CD4-positive, alpha-beta T cell (primary cell): ENCODE data around the gene HIVEP1. TPM values are rescaled to one million over a fixed set of nuclear protein-coding genes. Genes with fewer than 3 reads are reported as not detected.

ENCODE experiments used
- ATAC-seq: fragments of 200-7000 bp; cut with Tn5 transposase; one replicate; pipeline ENCODE4 v1.10.0; 2022; ENCODE audit warnings: mild to moderate bottlenecking; ENCODE audit not compliant: poor library complexity
- CTCF ChIA-PET: fragments of 350-600 bp; sonication (Branson Sonifier 250); formaldehyde crosslinking; loops from one replicate; lab custom pipeline; 2021; ENCODE audit warnings: antibody characterized with exemption, inconsistent platforms; lab: Charles Lee
- POLR2A ChIA-PET: fragments of 350-600 bp; sonication (Branson Sonifier 250); formaldehyde crosslinking; loops from one replicate; lab custom pipeline; 2021; ENCODE audit warnings: antibody characterized with exemption, inconsistent platforms; lab: Charles Lee
- DNase-seq, 14 experiments: peaks; one replicate each; pipeline ENCODE4 v3.0.0-alpha.2; 2013 to 2020; ENCODE audit warnings: mixed read lengths in 2 of 14
- H3K27ac ChIP-seq, 2 donors: one replicate each; pipeline versions ENCODE4 v1.5.1 to v1.7.0; 2013; ENCODE audit warnings: low read length in 2 of 2, low read depth in 1 of 2, mild to moderate bottlenecking in 1 of 2
- H3K27me3 ChIP-seq, 2 experiments: 1 replicate in 1 of 2; 2 replicates in 1 of 2; pipeline versions ENCODE4 v1.6.1 to v1.7.0; 2013; ENCODE audit warnings: low read length in 2 of 2, control low read depth in 1 of 2, mild to moderate bottlenecking in 1 of 2, moderate library complexity in 1 of 2; ENCODE audit not compliant: insufficient read depth in 2 of 2, control insufficient read depth in 1 of 2
- H3K36me3 ChIP-seq: one replicate; pipeline ENCODE4 v1.6.1; 2013; ENCODE audit warnings: low read length, control low read depth; ENCODE audit not compliant: insufficient read depth
- H3K4me1 ChIP-seq: one replicate; pipeline ENCODE4 v1.6.1; 2013; ENCODE audit warnings: low read length, control low read depth; ENCODE audit not compliant: insufficient read depth
- H3K4me3 ChIP-seq: one replicate; pipeline ENCODE4 v1.5.1; 2013; ENCODE audit warnings: mild to moderate bottlenecking, low read length, moderate library complexity
- H3K9me3 ChIP-seq, 2 experiments: 1 replicate in 1 of 2; 2 replicates in 1 of 2; pipeline versions ENCODE4 v1.6.1 to v1.7.0; 2013; ENCODE audit warnings: low read length in 2 of 2, mild to moderate bottlenecking in 2 of 2, control low read depth in 1 of 2, moderate library complexity in 1 of 2; ENCODE audit not compliant: control insufficient read depth in 1 of 2, insufficient read depth in 1 of 2
- H3K27ac Mint-ChIP-seq: one replicate; pipeline ENCODE4 v1.8.0; 2020; ENCODE audit warnings: mixed read lengths
- H3K27me3 Mint-ChIP-seq: one replicate; pipeline ENCODE4 v1.8.0; 2021; ENCODE audit warnings: mixed read lengths
- H3K36me3 Mint-ChIP-seq: one replicate; pipeline ENCODE4 v1.8.0; 2021; ENCODE audit warnings: low read depth, mixed read lengths
- H3K4me1 Mint-ChIP-seq: one replicate; pipeline ENCODE4 v1.8.0; 2021; ENCODE audit warnings: low read depth, mixed read lengths
- H3K4me3 Mint-ChIP-seq: one replicate; pipeline ENCODE4 v1.8.0; 2020; ENCODE audit warnings: mild to moderate bottlenecking, mixed read lengths
- H3K9me3 Mint-ChIP-seq: one replicate; pipeline ENCODE4 v1.8.0; 2020; ENCODE audit warnings: mixed read lengths
- CTCF ChIP-seq: fragments of 200-600 bp; IDR thresholded peaks from one replicate; pipeline ENCODE4 v1.8.0; 2022; ENCODE audit warnings: antibody characterized with exemption, mild to moderate bottlenecking
- intact Hi-C, 2 experiments: fragments of 100-400 bp; cut with DNase I in 1 of 2; cut with micrococcal nuclease in 1 of 2; formaldehyde crosslinking; loops; one replicate each; pipeline versions ENCODE4 v1.15.1 to v1.9.0; 2023 to 2025; cut with DNase I, micrococcal nuclease
- total RNA-seq, 174 experiments: library from RNA in 2 of 174; stranded (reverse) in 2 of 174; gene quantifications; one replicate each; pipeline ENCODE4 v1.2.3 and lab custom pipeline; 2021 to 2026

Gene HIVEP1
- total RNA-seq, 2 experiments from 2014 or later, result 76.3 to 78.8 TPM

GRCh38 chr6:12115492-12115891, 103.4 kb downstream of the HIVEP1 start:
- intact Hi-C loops, result no loop called here
- no peak overlapping the region for H3K4me3 Mint-ChIP-seq
- no peak for TF ChIP-seq CTCF
- Histone ChIP-seq H3K4me3 (no peak overlapping the region), H3K9me3 (peaks cover 0 to 7% of the 10 kb centered on the region in 2 experiments), H3K4me1 (peaks cover 30% of the 10 kb centered on the region), H3K27me3 (no peaks in the 10 kb centered on the region), H3K36me3 (peaks cover 4% of the 10 kb centered on the region), H3K27ac (no peak overlapping the region)
- POLR2A ChIA-PET, result no interaction called here
- peaks cover 73% of the 10 kb centered on the region for H3K36me3 Mint-ChIP-seq
- ATAC-seq (no peak), DNase-seq (no peak)
- no peak overlapping the region for H3K27ac Mint-ChIP-seq
- no peaks in the 10 kb centered on the region for H3K27me3 Mint-ChIP-seq
- peaks cover 67% of the 10 kb centered on the region for H3K4me1 Mint-ChIP-seq
- peaks cover 2% of the 10 kb centered on the region for H3K9me3 Mint-ChIP-seq
- CTCF ChIA-PET, result interaction anchor here (1.1 kb wide), 1 partner anchor 15 kb away, joined by 3 read pairs; no protein-coding TSS in a partner anchor

- intact Hi-C loops, result no loop called here
- peaks cover 25% of the 10 kb centered on the region for H3K4me1 ChIP-seq
- ATAC-seq, result no peak
- peaks cover 60% of the 10 kb centered on the region for H3K4me1 Mint-ChIP-seq
- H3K9me3 Mint-ChIP-seq, result peaks cover 2% of the 10 kb centered on the region
- no peak for DNase-seq
- CTCF ChIA-PET, result interaction anchor here (1.1 to 1.5 kb wide), 2 partner anchors 14 to 118 kb away, joined by 3 read pairs; no protein-coding TSS in a partner anchor
- H3K4me3 Mint-ChIP-seq, result no peak overlapping the region
- H3K36me3 ChIP-seq, result peaks cover 13% of the 10 kb centered on the region
- TF ChIP-seq CTCF, result no peak
- H3K27me3 ChIP-seq, result no peaks in the 10 kb centered on the region
- H3K27me3 Mint-ChIP-seq, result no peaks in the 10 kb centered on the region
- H3K27ac Mint-ChIP-seq, result no peak overlapping the region
- peaks cover 77% of the 10 kb centered on the region for H3K36me3 Mint-ChIP-seq
- POLR2A ChIA-PET, result interaction anchor here (0.7 kb wide), 1 partner anchor 1525 kb away, joined by 3 read pairs; no protein-coding TSS in a partner anchor
- no peak overlapping the region for H3K4me3 ChIP-seq
- H3K27ac ChIP-seq, result no peak overlapping the region
- peaks cover 0 to 7% of the 10 kb centered on the region in 2 experiments for H3K9me3 ChIP-seq
Measured at GRCh38 chr6:12116264-12116800, 104.2 kb downstream of the HIVEP1 start.

GRCh38 chr6:12116978-12117377, 104.9 kb downstream of the HIVEP1 start:
- Mint-ChIP-seq H3K27me3 (no peaks in the 10 kb centered on the region), H3K4me3 (no peak overlapping the region), H3K4me1 (peaks cover 61% of the 10 kb centered on the region), H3K27ac (no peak overlapping the region), H3K9me3 (peaks cover 2% of the 10 kb centered on the region), H3K36me3 (peaks cover 83% of the 10 kb centered on the region)
- Histone ChIP-seq H3K36me3 (peaks cover 19% of the 10 kb centered on the region), H3K4me1 (peaks cover 23% of the 10 kb centered on the region), H3K27ac (no peak overlapping the region), H3K9me3 (peaks cover 0 to 7% of the 10 kb centered on the region in 2 experiments), H3K27me3 (no peaks in the 10 kb centered on the region), H3K4me3 (no peak overlapping the region)
- DNase-seq (no peak), ATAC-seq (no peak)
- CTCF ChIA-PET, result interaction anchor here (1.5 kb wide), 1 partner anchor 117 kb away, joined by 3 read pairs; no protein-coding TSS in a partner anchor
- POLR2A ChIA-PET, result interaction anchor here (0.7 kb wide), 1 partner anchor 1524 kb away, joined by 3 read pairs; no protein-coding TSS in a partner anchor
- no peak for TF ChIP-seq CTCF
- intact Hi-C loops, result no loop called here
